IMR-90 (cell line): ENCODE data around the gene TEAD1. TPM values are rescaled to one million over a fixed set of nuclear protein-coding genes. Genes with fewer than 3 reads are reported as not detected.

ENCODE experiments used
- ATAC-seq: fragments of 200-7000 bp; cut with Tn5 transposase; 2 replicates; pipeline ENCODE4 v1.9.1; 2020; ENCODE audit warnings: low read depth, mild to moderate bottlenecking, moderate library complexity
- BruUV-seq: library from RNA; stranded (reverse); fragments of 400-500 nt; replicated peaks from 2 replicates; lab custom pipeline; 2021; lab: Mats Ljungman, UMichigan
- CTCF ChIA-PET: fragments of 300-600 bp; formaldehyde crosslinking; extraction: SDS; loops from one replicate; lab custom pipeline; 2021; ENCODE audit warnings: antibody characterized with exemption; lab: Yijun Ruan, JAX
- POLR2A ChIA-PET: fragments of 300-600 bp; sonication (Branson Sonifier 250); formaldehyde crosslinking; loops from one replicate; lab custom pipeline; 2022; ENCODE audit warnings: antibody characterized with exemption; ENCODE audit not compliant: unreplicated experiment; lab: Charles Lee
- DNase-seq: peaks from one replicate; pipeline ENCODE4 v3.0.0; 2013
- H2AFZ ChIP-seq: replicated peaks from 2 replicates; pipeline ENCODE3; 2013; ENCODE audit warnings: low read length, mild to moderate bottlenecking; ENCODE audit not compliant: poor library complexity
- H2AK5ac ChIP-seq: 2 replicates; pipeline ENCODE4 v1.6.1; 2013; ENCODE audit warnings: low read depth, low read length, inconsistent platforms
- H2AK9ac ChIP-seq: replicated peaks from 2 replicates; pipeline ENCODE3; 2013; ENCODE audit warnings: mild to moderate bottlenecking, low read depth, low read length, moderate library complexity; ENCODE audit not compliant: poor library complexity
- H2BK120ac ChIP-seq: 2 replicates; pipeline ENCODE4 v1.6.1; 2013; ENCODE audit warnings: low read depth, low read length, inconsistent platforms
- H2BK15ac ChIP-seq: 3 replicates; pipeline ENCODE4 v1.6.1; 2013; ENCODE audit warnings: low read depth, low read length, inconsistent platforms
- H2BK20ac ChIP-seq: 2 replicates; pipeline ENCODE4 v1.6.1; 2013; ENCODE audit warnings: low read depth, mild to moderate bottlenecking, inconsistent platforms, low read length, moderate library complexity
- H2BK5ac ChIP-seq: 2 replicates; pipeline ENCODE4 v1.6.1; 2013; ENCODE audit warnings: mild to moderate bottlenecking, low read depth, low read length, inconsistent platforms; ENCODE audit not compliant: poor library complexity, severe bottlenecking
- H3K14ac ChIP-seq: replicated peaks from 2 replicates; pipeline ENCODE4 v1.6.1; 2013; ENCODE audit warnings: low read depth, low read length, inconsistent platforms
- H3K18ac ChIP-seq: 2 replicates; pipeline ENCODE4 v1.6.1; 2013; ENCODE audit warnings: low read depth, low read length, control low read depth
- H3K23ac ChIP-seq: 2 replicates; pipeline ENCODE4 v1.6.1; 2013; ENCODE audit warnings: low read depth, low read length, inconsistent platforms
- H3K27ac ChIP-seq: 2 replicates; pipeline ENCODE4 v1.5.1; 2013; ENCODE audit warnings: mild to moderate bottlenecking, control low read depth, low read length; ENCODE audit not compliant: insufficient read depth
- H3K27me3 ChIP-seq: 2 replicates; pipeline ENCODE4 v1.6.1; 2013; ENCODE audit warnings: low read length; ENCODE audit not compliant: control insufficient read depth, insufficient read depth
- H3K36me3 ChIP-seq: 2 replicates; pipeline ENCODE4 v1.6.1; 2013; ENCODE audit warnings: low read length, mixed read lengths; ENCODE audit not compliant: control insufficient read depth, insufficient read depth
- H3K4ac ChIP-seq: 2 replicates; pipeline ENCODE4 v1.6.1; 2013; ENCODE audit warnings: low read depth, low read length, inconsistent platforms
- H3K4me1 ChIP-seq: 2 replicates; pipeline ENCODE4 v1.6.1; 2013; ENCODE audit warnings: low read length, mixed read lengths; ENCODE audit not compliant: control insufficient read depth, insufficient read depth
- H3K4me2 ChIP-seq: 2 replicates; pipeline ENCODE4 v1.6.1; 2013; ENCODE audit warnings: low read depth, mild to moderate bottlenecking, control low read depth, low read length, moderate library complexity
- H3K4me3 ChIP-seq: 2 replicates; pipeline ENCODE4 v1.5.1; 2013; ENCODE audit warnings: low read depth, mild to moderate bottlenecking, control low read depth, low read length, moderate library complexity; ENCODE audit not compliant: insufficient read depth
- H3K56ac ChIP-seq: 2 replicates; pipeline ENCODE4 v1.6.1; 2013; ENCODE audit warnings: low read length, inconsistent platforms; ENCODE audit not compliant: insufficient read depth; ENCODE audit errors: extremely low read depth
- H3K79me1 ChIP-seq, 2 experiments: 2 replicates each; pipeline ENCODE4 v1.6.1; 2013; ENCODE audit warnings: low read length in 2 of 2, inconsistent platforms in 1 of 2, low read depth in 1 of 2
- H3K9ac ChIP-seq: 2 replicates; pipeline ENCODE4 v1.6.1; 2013; ENCODE audit warnings: low read depth, low read length, control low read depth
- H3K9me1 ChIP-seq: 2 replicates; pipeline ENCODE4 v1.6.1; 2013; ENCODE audit warnings: low read length, inconsistent platforms; ENCODE audit not compliant: insufficient read depth
- H3K9me3 ChIP-seq: 2 replicates; pipeline ENCODE4 v1.6.1; 2013; ENCODE audit warnings: low read length; ENCODE audit not compliant: control insufficient read depth, insufficient read depth
- H4K20me1 ChIP-seq: 2 replicates; pipeline ENCODE4 v1.6.1; 2013; ENCODE audit warnings: low read length, inconsistent platforms; ENCODE audit not compliant: insufficient read depth
- H4K5ac ChIP-seq: 2 replicates; pipeline ENCODE4 v1.6.1; 2013; ENCODE audit warnings: mild to moderate bottlenecking, low read depth, low read length, control low read depth
- H4K8ac ChIP-seq, 2 experiments: 2 replicates each; pipeline ENCODE4 v1.6.1; 2013; ENCODE audit warnings: low read depth in 2 of 2, low read length in 2 of 2, control low read depth in 1 of 2, inconsistent platforms in 1 of 2
- H4K91ac ChIP-seq: 2 replicates; pipeline ENCODE4 v1.6.1; 2013; ENCODE audit warnings: low read depth, low read length, inconsistent platforms; ENCODE audit not compliant: insufficient read depth
- BHLHE40 ChIP-seq: fragments of 150-350 bp; IDR thresholded peaks from 2 replicates; pipeline ENCODE4 v1.6.1; 2016; ENCODE audit warnings: mild to moderate bottlenecking, low read depth, low read length
- CEBPB ChIP-seq: IDR thresholded peaks from 2 replicates; pipeline ENCODE4 v1.6.1; 2012; ENCODE audit warnings: low read depth, low read length, improper control_type of control experiment
- CHD1 ChIP-seq: IDR thresholded peaks from 2 replicates; pipeline ENCODE4 v1.6.1; 2012; ENCODE audit warnings: low read depth, low read length, improper control_type of control experiment
- CTCF ChIP-seq: conservative IDR thresholded peaks from 2 replicates; pipeline ENCODE4 v1.5.1; 2012; ENCODE audit warnings: mild to moderate bottlenecking, low read depth, low read length, improper control_type of control experiment
- FOS ChIP-seq: fragments of 150-350 bp; IDR thresholded peaks from 2 replicates; pipeline ENCODE4 v1.6.1; 2016; ENCODE audit warnings: low read depth, low read length
- MAFK ChIP-seq: IDR thresholded peaks from 2 replicates; pipeline ENCODE4 v1.6.1; 2012; ENCODE audit warnings: low read depth, low read length, improper control_type of control experiment
- MAZ ChIP-seq: IDR thresholded peaks from 2 replicates; pipeline ENCODE4 v1.6.1; 2012; ENCODE audit warnings: low read depth, mild to moderate bottlenecking, low read length, improper control_type of control experiment, moderate library complexity, borderline replicate concordance
- MXI1 ChIP-seq: IDR thresholded peaks from 2 replicates; pipeline ENCODE4 v1.6.1; 2012; ENCODE audit warnings: low read depth, mild to moderate bottlenecking, low read length, moderate library complexity, borderline replicate concordance
- NFE2L2 ChIP-seq: fragments of 150-350 bp; IDR thresholded peaks from 2 replicates; pipeline ENCODE4 v1.6.1; 2016; ENCODE audit warnings: low read depth, mild to moderate bottlenecking, low read length
- POLR2A ChIP-seq: IDR thresholded peaks from 2 replicates; pipeline ENCODE4 v1.6.1; 2012; ENCODE audit warnings: mild to moderate bottlenecking, low read depth, low read length
- RAD21 ChIP-seq: IDR thresholded peaks from 2 replicates; pipeline ENCODE4 v1.6.1; 2012; ENCODE audit warnings: low read length, improper control_type of control experiment
- RCOR1 ChIP-seq: IDR thresholded peaks from 2 replicates; pipeline ENCODE4 v1.6.1; 2012; ENCODE audit warnings: mild to moderate bottlenecking, low read length, improper control_type of control experiment; ENCODE audit not compliant: insufficient replicate concordance
- RFX5 ChIP-seq: IDR thresholded peaks from 2 replicates; pipeline ENCODE4 v1.8.0; 2012; ENCODE audit warnings: low read depth, mild to moderate bottlenecking, low read length, moderate library complexity
- SMC3 ChIP-seq: fragments of 150-350 bp; IDR thresholded peaks from 2 replicates; pipeline ENCODE4 v1.6.1; 2016; ENCODE audit warnings: low read depth, mild to moderate bottlenecking, antibody characterized with exemption, low read length, moderate library complexity
- USF2 ChIP-seq: fragments of 150-350 bp; IDR thresholded peaks from 2 replicates; pipeline ENCODE4 v1.6.1; 2017; ENCODE audit warnings: mild to moderate bottlenecking, antibody characterized with exemption, low read length, low read depth
- WGBS, 2 experiments: methylation state at CpG; one replicate each; pipeline versions ENCODE4 v1.1.5 to v1.1.7; 2013; ENCODE audit warnings: missing lambda C conversion rate in 2 of 2; ENCODE audit not compliant: insufficient read length in 1 of 2; ENCODE audit errors: extremely low coverage in 2 of 2; 5-methylcytosine and 5-hydroxymethylcytosine counted together
- dilution Hi-C: fragments of 300-500 bp; cut with HindIII; formaldehyde crosslinking; loops from one replicate; pipeline ENCODE4 v1.14.3; 2018; ENCODE audit warnings: low sequenced_read_pairs; ENCODE audit not compliant: unreplicated experiment
- in situ Hi-C: fragments of 300-500 bp; cut with MboI; formaldehyde crosslinking; loops from 3 replicates; pipeline ENCODE4 v1.14.3; 2019; ENCODE audit warnings: low sequenced_read_pairs, inconsistent platforms, mixed read lengths
- intact Hi-C: fragments of 100-400 bp; cut with micrococcal nuclease; formaldehyde crosslinking; loops from 2 replicates; pipeline ENCODE4 v1.10.0; 2022
- polyA plus RNA-seq, 3 experiments: library from polyadenylated mRNA; depleted of rRNA; stranded (reverse); fragments of >200 nt; gene quantifications; 2 replicates each; pipeline ENCODE4 v1.2.3, GENCODE V29; 2012; ENCODE audit warnings: low replicate concordance in 1 of 3
- total RNA-seq: library from RNA; depleted of rRNA; stranded (reverse); fragments of >200 nt; gene quantifications from 2 replicates; pipeline ENCODE4 v1.2.3, GENCODE V29; 2012
- TF ChIP-seq, protein P1 (sequence below): fragments of 150-350 bp; IDR thresholded peaks from 2 replicates; pipeline ENCODE4 v1.6.1; 2016; ENCODE audit warnings: low read depth, mild to moderate bottlenecking, low read length, moderate library complexity, borderline replicate concordance

The TEAD1 gene
- total and polyA plus RNA-seq, 2 of the 4 experiments (the other 2 are of a cell fraction): 51.8 to 69.2 TPM

DNA sequence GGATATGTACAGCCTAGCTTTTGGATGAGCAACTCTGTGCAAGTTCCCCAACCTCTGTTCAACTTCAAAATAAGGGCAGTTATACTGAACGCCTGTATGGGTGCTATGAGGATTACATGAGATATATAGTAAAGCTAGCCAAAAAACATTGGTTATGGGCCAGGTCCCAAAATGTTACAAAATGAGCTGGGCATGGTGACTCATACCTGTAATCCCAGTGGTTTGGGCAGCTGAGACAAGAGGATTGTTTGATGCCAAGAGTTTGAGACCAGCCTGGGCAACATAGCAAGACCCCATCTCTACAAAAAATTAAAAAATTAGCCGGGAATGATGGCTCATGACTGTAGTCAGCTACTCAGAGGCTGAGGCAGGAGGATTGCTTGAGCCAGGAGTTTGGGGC lies 118.4 kb downstream of the TEAD1 start:
- no peak overlapping the region for H3K27ac ChIP-seq
- peak overlapping the region; percentile 20; the same call in 1 of the 2 replicates for H3K23ac ChIP-seq
- DNase-seq (peak; percentile 51), ATAC-seq (no peak; the same call in 1 of the 2 replicates)
- intact Hi-C loops (no loop called here), in situ Hi-C loops (no loop called here), dilution Hi-C loops (no loop called here)
- BruUV-seq: no TSS peak
- no peak overlapping the region for H2AK9ac ChIP-seq
- peaks cover 20% of the 10 kb centered on the region for H3K36me3 ChIP-seq
- no peak overlapping the region for H2BK5ac ChIP-seq
- CTCF ChIA-PET: interaction anchor here (0.6 to 0.7 kb wide), 2 partner anchors 23 to 502 kb away, joined by 3 read pairs; no protein-coding TSS in a partner anchor
- H4K91ac ChIP-seq: no peak overlapping the region
- no peak overlapping the region for H2BK20ac ChIP-seq
- no peak overlapping the region for H3K18ac ChIP-seq
- peaks cover 41 to 82% of the 10 kb centered on the region in 2 experiments for H3K79me1 ChIP-seq
- peaks cover 71% of the 10 kb centered on the region for H4K20me1 ChIP-seq
- H3K4me3 ChIP-seq: no peak overlapping the region
- no peaks in the 10 kb centered on the region for H3K9me3 ChIP-seq
- H2BK15ac ChIP-seq: no peak overlapping the region
- H2BK120ac ChIP-seq: no peak overlapping the region
- TF ChIP-seq NFE2L2: no peak
- no peak for TF ChIP-seq SMC3
- TF ChIP-seq USF2: no peak
- no peak for TF ChIP-seq FOS
- TF ChIP-seq MAFK: no peak
- no peak for TF ChIP-seq CHD1
- no peak for TF ChIP-seq CEBPB
- TF ChIP-seq, protein P1, sequence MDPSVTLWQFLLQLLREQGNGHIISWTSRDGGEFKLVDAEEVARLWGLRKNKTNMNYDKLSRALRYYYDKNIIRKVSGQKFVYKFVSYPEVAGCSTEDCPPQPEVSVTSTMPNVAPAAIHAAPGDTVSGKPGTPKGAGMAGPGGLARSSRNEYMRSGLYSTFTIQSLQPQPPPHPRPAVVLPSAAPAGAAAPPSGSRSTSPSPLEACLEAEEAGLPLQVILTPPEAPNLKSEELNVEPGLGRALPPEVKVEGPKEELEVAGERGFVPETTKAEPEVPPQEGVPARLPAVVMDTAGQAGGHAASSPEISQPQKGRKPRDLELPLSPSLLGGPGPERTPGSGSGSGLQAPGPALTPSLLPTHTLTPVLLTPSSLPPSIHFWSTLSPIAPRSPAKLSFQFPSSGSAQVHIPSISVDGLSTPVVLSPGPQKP: no peak
- TF ChIP-seq MXI1: no peak
- no peak for TF ChIP-seq POLR2A
- TF ChIP-seq RCOR1: no peak
- no peak for TF ChIP-seq BHLHE40
- TF ChIP-seq RAD21: no peak
- TF ChIP-seq MAZ: no peak
- no peak for TF ChIP-seq RFX5
- no peak for TF ChIP-seq CTCF
- no peak overlapping the region for H4K5ac ChIP-seq
- H2AFZ ChIP-seq: no peak overlapping the region
- H4K8ac ChIP-seq: no peak overlapping the region
- no peak overlapping the region for H2AK5ac ChIP-seq
- WGBS, 2 experiments: no CpG with 5 or more reads among the region's 2 CpGs
- no peak overlapping the region for H3K9ac ChIP-seq
- peaks cover 32% of the 10 kb centered on the region for H3K9me1 ChIP-seq
- H3K27me3 ChIP-seq: no peaks in the 10 kb centered on the region
- POLR2A ChIA-PET: interaction anchor here (0.5 kb wide), 1 partner anchor 8 kb away, joined by 3 read pairs; no protein-coding TSS in a partner anchor
- no peak overlapping the region for H3K4ac ChIP-seq
- no peak overlapping the region for H3K56ac ChIP-seq
- peaks cover 12% of the 10 kb centered on the region; the same call in 1 of the 2 replicates for H3K4me1 ChIP-seq
- H3K4me2 ChIP-seq: no peak overlapping the region
- H3K14ac ChIP-seq: 0 out of 2 replicates have a peak overlapping the region, but pooled peaks have one; percentile 18
